ENCODE measurements around the gene ABCC1. TPM values are rescaled to one million over a fixed set of nuclear protein-coding genes. Genes with fewer than 3 reads are reported as not detected.

ABCC1 gene
- total and polyA plus RNA-seq, 2 experiments from 2014 or later = 7.0 to 9.3 TPM

DNA sequence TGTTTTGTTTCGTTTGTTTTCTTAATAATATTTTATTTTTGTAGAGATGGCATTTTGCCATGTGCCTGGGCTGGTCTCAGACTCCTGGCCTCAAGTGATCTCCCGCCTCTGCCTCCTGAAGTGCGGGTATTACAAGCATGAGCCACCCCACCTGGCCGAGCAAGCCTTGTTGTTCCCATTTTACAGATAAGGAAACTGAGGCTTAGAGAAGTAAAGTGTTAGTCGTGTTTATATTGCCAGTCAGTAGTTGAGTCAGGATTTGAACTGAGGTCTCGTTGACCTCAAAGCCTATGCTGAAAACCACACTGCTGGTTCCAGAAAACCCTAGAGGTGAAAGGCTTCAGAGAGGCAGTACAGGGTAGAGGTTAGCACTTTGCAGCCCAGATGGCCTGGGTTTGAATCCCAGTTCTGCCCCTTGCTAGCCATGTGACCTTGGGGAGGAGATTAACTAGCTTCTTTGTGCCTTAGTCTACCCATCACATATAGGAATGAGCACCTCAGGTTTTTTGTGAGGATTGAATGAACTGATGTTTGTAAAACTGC is 171.8 kb downstream of the ABCC1 start:
- DNase-seq (ENCODE audit: low spot score) = no peak
- no peak overlapping the region for H3K27ac ChIP-seq
- no peaks in the 10 kb centered on the region for H3K9me3 ChIP-seq (ENCODE audit: low read depth)
- no peaks in the 10 kb centered on the region for H3K27me3 ChIP-seq
- H3K36me3 ChIP-seq (replicated peaks; ENCODE audit: insufficient read depth, low read depth) = no peaks in the 10 kb centered on the region
- no peak overlapping the region for H3K4me2 ChIP-seq
- TF ChIP-seq, protein P1, sequence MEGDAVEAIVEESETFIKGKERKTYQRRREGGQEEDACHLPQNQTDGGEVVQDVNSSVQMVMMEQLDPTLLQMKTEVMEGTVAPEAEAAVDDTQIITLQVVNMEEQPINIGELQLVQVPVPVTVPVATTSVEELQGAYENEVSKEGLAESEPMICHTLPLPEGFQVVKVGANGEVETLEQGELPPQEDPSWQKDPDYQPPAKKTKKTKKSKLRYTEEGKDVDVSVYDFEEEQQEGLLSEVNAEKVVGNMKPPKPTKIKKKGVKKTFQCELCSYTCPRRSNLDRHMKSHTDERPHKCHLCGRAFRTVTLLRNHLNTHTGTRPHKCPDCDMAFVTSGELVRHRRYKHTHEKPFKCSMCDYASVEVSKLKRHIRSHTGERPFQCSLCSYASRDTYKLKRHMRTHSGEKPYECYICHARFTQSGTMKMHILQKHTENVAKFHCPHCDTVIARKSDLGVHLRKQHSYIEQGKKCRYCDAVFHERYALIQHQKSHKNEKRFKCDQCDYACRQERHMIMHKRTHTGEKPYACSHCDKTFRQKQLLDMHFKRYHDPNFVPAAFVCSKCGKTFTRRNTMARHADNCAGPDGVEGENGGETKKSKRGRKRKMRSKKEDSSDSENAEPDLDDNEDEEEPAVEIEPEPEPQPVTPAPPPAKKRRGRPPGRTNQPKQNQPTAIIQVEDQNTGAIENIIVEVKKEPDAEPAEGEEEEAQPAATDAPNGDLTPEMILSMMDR (IDR thresholded peaks at IDR 0.05; ENCODE audit: poor library complexity) = no peak
- TF ChIP-seq EZH2phosphoT487 (IDR thresholded peaks at IDR 0.05; ENCODE audit: low read depth, severe bottlenecking, unreplicated experiment) = no peak
- TF ChIP-seq EZH2 (IDR thresholded peaks at IDR 0.05; ENCODE audit: borderline replicate concordance) = no peak
- H3K9me2 ChIP-seq (replicated peaks; ENCODE audit: insufficient read depth) = no peaks in the 10 kb centered on the region
- WGBS (ENCODE audit: low lambda C conversion rate, missing lambda C conversion rate) = 97% methylated on average over 6 of the region's 6 CpGs
- H3K79me2 ChIP-seq = no peaks in the 10 kb centered on the region
- H4K20me1 ChIP-seq (ENCODE audit: insufficient read depth, poor library complexity, severe bottlenecking) = no peaks in the 10 kb centered on the region
- H3K4me1 ChIP-seq (ENCODE audit: insufficient read depth) = no peaks in the 10 kb centered on the region
- H3K4me3 ChIP-seq = no peak overlapping the region
- H2AFZ ChIP-seq = no peak overlapping the region

DNA sequence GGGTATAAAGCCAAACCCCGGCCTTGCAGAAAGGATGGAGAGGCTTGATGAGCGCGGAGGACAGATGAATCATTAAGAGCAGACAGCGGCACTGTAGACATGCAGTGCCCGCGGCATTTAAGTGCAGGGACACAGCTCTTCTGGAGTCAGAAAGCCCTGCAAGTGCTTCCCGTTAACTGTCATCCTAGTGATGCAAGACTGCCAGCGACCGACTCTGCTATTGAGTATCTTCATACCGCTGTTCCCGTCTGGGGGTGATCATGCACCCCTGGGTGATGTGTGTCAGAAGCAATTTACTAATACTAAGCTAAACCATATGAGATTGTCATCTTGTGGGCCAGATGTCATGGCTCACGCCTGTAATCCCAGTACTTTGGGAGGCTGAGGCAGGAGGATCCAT is 172.8 kb downstream of the ABCC1 start:
- Histone ChIP-seq H3K4me2 (no peak overlapping the region), H3K27ac (no peak overlapping the region), H3K9me2 (replicated peaks; ENCODE audit: insufficient read depth) (no peaks in the 10 kb centered on the region), H3K27me3 (no peaks in the 10 kb centered on the region), H3K9me3 (ENCODE audit: low read depth) (no peaks in the 10 kb centered on the region), H3K4me1 (ENCODE audit: insufficient read depth) (no peaks in the 10 kb centered on the region), H4K20me1 (ENCODE audit: insufficient read depth, poor library complexity, severe bottlenecking) (no peaks in the 10 kb centered on the region), H3K36me3 (replicated peaks; ENCODE audit: insufficient read depth, low read depth) (no peaks in the 10 kb centered on the region), H3K4me3 (no peak overlapping the region), H3K79me2 (no peaks in the 10 kb centered on the region), H2AFZ (no peak overlapping the region)
- DNase-seq (ENCODE audit: low spot score) = no peak
- no peak for TF ChIP-seq EZH2phosphoT487 (IDR thresholded peaks at IDR 0.05; ENCODE audit: low read depth, severe bottlenecking, unreplicated experiment)
- no peak for TF ChIP-seq EZH2 (IDR thresholded peaks at IDR 0.05; ENCODE audit: borderline replicate concordance)
- TF ChIP-seq, protein P1 (IDR thresholded peaks at IDR 0.05; ENCODE audit: poor library complexity) = no peak
- WGBS (ENCODE audit: low lambda C conversion rate, missing lambda C conversion rate) = 99% methylated on average over 12 of the region's 12 CpGs

DNA sequence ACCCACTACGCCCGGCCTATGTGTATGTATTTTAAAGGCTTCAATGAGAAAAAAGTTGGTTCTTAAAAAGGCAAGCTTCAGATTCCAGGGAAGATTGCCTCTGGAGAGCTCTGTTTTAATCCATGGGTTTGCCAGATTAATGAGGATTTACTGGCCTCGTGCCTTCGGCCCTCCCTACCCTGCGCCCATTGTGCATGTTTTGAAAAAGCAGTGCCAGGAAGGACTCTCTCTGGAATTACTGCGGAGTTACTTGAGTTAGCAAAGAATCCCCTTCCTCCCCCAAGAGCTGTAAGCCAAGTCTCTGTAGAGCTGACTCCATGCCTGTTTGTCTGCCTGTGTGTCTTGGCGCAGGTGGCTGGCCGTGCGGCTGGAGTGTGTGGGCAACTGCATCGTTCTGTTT is 175.0 kb downstream of the ABCC1 start:
- H4K20me1 ChIP-seq (ENCODE audit: insufficient read depth, poor library complexity, severe bottlenecking) = no peaks in the 10 kb centered on the region
- no peaks in the 10 kb centered on the region for H3K27me3 ChIP-seq
- H3K27ac ChIP-seq = no peak overlapping the region

More for the DNA sequence above, 175.0 kb downstream of the ABCC1 start:
- Histone ChIP-seq H3K79me2 (no peaks in the 10 kb centered on the region), H3K4me1 (ENCODE audit: insufficient read depth) (no peaks in the 10 kb centered on the region), H3K4me3 (no peak overlapping the region), H3K36me3 (replicated peaks; ENCODE audit: insufficient read depth, low read depth) (no peaks in the 10 kb centered on the region), H3K4me2 (no peak overlapping the region), H3K9me3 (ENCODE audit: low read depth) (no peaks in the 10 kb centered on the region), H2AFZ (no peak overlapping the region), H3K9me2 (replicated peaks; ENCODE audit: insufficient read depth) (no peaks in the 10 kb centered on the region)
- whole genome bisulfite sequencing (ENCODE audit: low lambda C conversion rate, missing lambda C conversion rate) = over 99% methylated on average over 10 of the region's 10 CpGs
- TF ChIP-seq EZH2phosphoT487 (IDR thresholded peaks at IDR 0.05; ENCODE audit: low read depth, severe bottlenecking, unreplicated experiment) (no peak), EZH2 (IDR thresholded peaks at IDR 0.05; ENCODE audit: borderline replicate concordance) (no peak)
- TF ChIP-seq, protein P1 (IDR thresholded peaks at IDR 0.05; ENCODE audit: poor library complexity) = no peak
- DNase-seq (ENCODE audit: low spot score) = no peak
